ENCODE results near the gene ADAMTS8.

GRCh38 chr11:130464291-130464812 is 35.9 kb upstream of the ADAMTS8 start:
- TF ChIP-seq, protein P1, sequence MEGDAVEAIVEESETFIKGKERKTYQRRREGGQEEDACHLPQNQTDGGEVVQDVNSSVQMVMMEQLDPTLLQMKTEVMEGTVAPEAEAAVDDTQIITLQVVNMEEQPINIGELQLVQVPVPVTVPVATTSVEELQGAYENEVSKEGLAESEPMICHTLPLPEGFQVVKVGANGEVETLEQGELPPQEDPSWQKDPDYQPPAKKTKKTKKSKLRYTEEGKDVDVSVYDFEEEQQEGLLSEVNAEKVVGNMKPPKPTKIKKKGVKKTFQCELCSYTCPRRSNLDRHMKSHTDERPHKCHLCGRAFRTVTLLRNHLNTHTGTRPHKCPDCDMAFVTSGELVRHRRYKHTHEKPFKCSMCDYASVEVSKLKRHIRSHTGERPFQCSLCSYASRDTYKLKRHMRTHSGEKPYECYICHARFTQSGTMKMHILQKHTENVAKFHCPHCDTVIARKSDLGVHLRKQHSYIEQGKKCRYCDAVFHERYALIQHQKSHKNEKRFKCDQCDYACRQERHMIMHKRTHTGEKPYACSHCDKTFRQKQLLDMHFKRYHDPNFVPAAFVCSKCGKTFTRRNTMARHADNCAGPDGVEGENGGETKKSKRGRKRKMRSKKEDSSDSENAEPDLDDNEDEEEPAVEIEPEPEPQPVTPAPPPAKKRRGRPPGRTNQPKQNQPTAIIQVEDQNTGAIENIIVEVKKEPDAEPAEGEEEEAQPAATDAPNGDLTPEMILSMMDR (IDR thresholded peaks at IDR 0.05; ENCODE audit: low read depth, low read length) = no peak
- no peak for TF ChIP-seq EZH2phosphoT487 (IDR thresholded peaks at IDR 0.05; ENCODE audit: low read depth)

Data from OCI-LY3 (cell line).